GM19099 (cell line): ENCODE measurements around the gene NACAD.

ENCODE experiments used
- POLR2A ChIP-seq: IDR thresholded peaks from 3 replicates; pipeline ENCODE4 v1.6.1; 2011; ENCODE audit warnings: low read depth; ENCODE audit not compliant: insufficient read length; ENCODE audit errors: extremely low read depth

Gene NACAD

GRCh38 chr7:45123913-45124710 lies 35.3 kb upstream of the NACAD start:
- TF ChIP-seq POLR2A, result no peak

- no peak for TF ChIP-seq POLR2A
Measured at GRCh38 chr7:45122975-45123860, 34.4 kb upstream of the NACAD start.

- TF ChIP-seq POLR2A, result no peak
Measured at GRCh38 chr7:45119550-45119949, 30.8 kb upstream of the NACAD start.

GRCh38 chr7:45118889-45119331 lies 30.1 kb upstream of the NACAD start:
- no peak for TF ChIP-seq POLR2A

GRCh38 chr7:45118292-45118691 lies 29.5 kb upstream of the NACAD start:
- no peak for TF ChIP-seq POLR2A

- TF ChIP-seq POLR2A, result no peak
Measured at GRCh38 chr7:45117582-45117981, 28.8 kb upstream of the NACAD start.

GRCh38 chr7:45116048-45116447 lies 27.3 kb upstream of the NACAD start:
- no peak for TF ChIP-seq POLR2A

GRCh38 chr7:45114926-45115325 lies 26.2 kb upstream of the NACAD start:
- TF ChIP-seq POLR2A, result no peak

GRCh38 chr7:45112648-45113047 lies 23.9 kb upstream of the NACAD start:
- no peak for TF ChIP-seq POLR2A

- TF ChIP-seq POLR2A, result peak; percentile 93
Measured at GRCh38 chr7:45111298-45112223, 22.8 kb upstream of the NACAD start, which contains the start of gene TBRG4. Gene TBRG4, minus strand, starts transcription at chr7:45111697. Its CDS starts 2,460 bp downstream, at chr7:45109237.

- TF ChIP-seq POLR2A, result no peak
Measured at GRCh38 chr7:45108863-45109262, 20.1 kb upstream of the NACAD start.

GRCh38 chr7:45107356-45107755 lies 18.6 kb upstream of the NACAD start:
- no peak for TF ChIP-seq POLR2A

GRCh38 chr7:45106820-45107219 lies 18.1 kb upstream of the NACAD start:
- no peak for TF ChIP-seq POLR2A

GRCh38 chr7:45105588-45106188 lies 16.9 kb upstream of the NACAD start:
- TF ChIP-seq POLR2A, result no peak
